SHP77 (cell line): Measurements from ENCODE around the gene ORAI2.
"Not testable (repeated sequence)": the region's sequence is repeated elsewhere in the genome, so short reads cannot be mapped to it uniquely, and the experiment has no call there.

Experiments used
- DNase-seq, 2 experiments: peaks; one replicate each; lab custom pipeline; 2025; lab: John Stamatoyannopoulos, UW

ORAI2 gene

GRCh38 chr7:102469351-102469971 is 36.1 kb downstream of the ORAI2 start:
- DNase-seq: no peak

GRCh38 chr7:102469972-102470825 is 36.8 kb downstream of the ORAI2 start:
- DNase-seq: no peak

GRCh38 chr7:102471791-102472125 is 38.4 kb downstream of the ORAI2 start:
- DNase-seq: no peak

GRCh38 chr7:102472126-102473041 is 39.0 kb downstream of the ORAI2 start:
- DNase-seq: no peak

- DNase-seq: no peak
These were observed 40.1 kb downstream of the ORAI2 start for GRCh38 chr7:102473271-102473991.

GRCh38 chr7:102474116-102474515 is 40.7 kb downstream of the ORAI2 start:
- not testable (repeated sequence) for DNase-seq

GRCh38 chr7:102474736-102475435 is 41.5 kb downstream of the ORAI2 start:
- DNase-seq: not testable (repeated sequence)

- DNase-seq: not testable (repeated sequence)
These were observed 45.2 kb downstream of the ORAI2 start, which contains the start of gene POLR2J for GRCh38 chr7:102478314-102479208. TSS of gene POLR2J (minus strand) at chr7:102478922. CDS start at chr7:102478860, 62 bp downstream.

- not testable (repeated sequence) for DNase-seq
These were observed 45.8 kb downstream of the ORAI2 start for GRCh38 chr7:102479209-102479584.

GRCh38 chr7:102479982-102480637 is 46.7 kb downstream of the ORAI2 start:
- DNase-seq: not testable (repeated sequence)

- not testable (repeated sequence) for DNase-seq
These were observed 48.6 kb downstream of the ORAI2 start for GRCh38 chr7:102481962-102482361.

- DNase-seq: not testable (repeated sequence)
These were observed 50.9 kb downstream of the ORAI2 start for GRCh38 chr7:102484317-102484716.

- not testable (repeated sequence) for DNase-seq
These were observed 57.2 kb downstream of the ORAI2 start for GRCh38 chr7:102490529-102491075.

GRCh38 chr7:102493220-102493935 is 60.0 kb downstream of the ORAI2 start:
- DNase-seq: not testable (repeated sequence)

GRCh38 chr7:102494026-102494425 is 60.7 kb downstream of the ORAI2 start:
- not testable (repeated sequence) for DNase-seq

- not testable (repeated sequence) for DNase-seq
These were observed 61.2 kb downstream of the ORAI2 start for GRCh38 chr7:102494473-102495149.

- not testable (repeated sequence) for DNase-seq
These were observed 63.5 kb downstream of the ORAI2 start for GRCh38 chr7:102496861-102497260.

- not testable (repeated sequence) for DNase-seq
These were observed 63.9 kb downstream of the ORAI2 start for GRCh38 chr7:102497308-102497707.
